HG03469 (cell line): ENCODE results near the gene PTX4.

ENCODE experiments used
- ATAC-seq: cut with Tn5 transposase; IDR thresholded peaks from one replicate; pipeline ENCODE4 v1.9.1; 2021; ENCODE audit warnings: mild to moderate bottlenecking, moderate library complexity, moderate number of reproducible peaks; ENCODE audit not compliant: unreplicated experiment

Gene PTX4

GRCh38 chr16:1488619-1489018 lies at the start of gene PTX4:
Gene PTX4, minus strand, starts transcription at chr16:1488944. Its CDS starts 35 bp downstream, at chr16:1488909.
- no peak for ATAC-seq

DNA sequence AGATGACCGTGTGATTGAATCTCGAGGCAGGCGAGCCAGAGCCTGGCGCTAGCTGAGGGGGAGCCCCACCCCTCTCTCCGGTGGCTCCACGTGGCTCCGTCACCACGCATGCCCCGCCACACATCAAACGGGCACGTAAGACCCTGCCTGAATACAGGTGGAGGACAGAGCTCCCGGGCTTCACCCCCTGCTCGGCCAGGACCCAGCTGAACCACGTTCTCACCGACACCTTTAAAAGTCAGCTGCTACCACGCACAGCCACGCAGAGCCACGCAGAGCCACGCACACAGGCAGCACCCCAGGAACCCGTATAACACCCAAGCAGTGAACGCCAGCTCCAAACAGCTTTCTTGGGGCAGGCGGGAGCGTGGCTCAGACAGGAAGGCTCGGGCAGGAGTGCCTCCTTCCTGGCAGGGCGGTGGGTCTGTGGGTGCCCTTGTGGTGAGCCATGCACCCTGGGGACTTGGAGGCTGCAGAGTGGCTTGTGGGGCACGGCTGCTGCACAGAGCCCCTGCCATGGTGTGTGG lies 49.1 kb upstream of the PTX4 start:
- ATAC-seq = no peak

DNA sequence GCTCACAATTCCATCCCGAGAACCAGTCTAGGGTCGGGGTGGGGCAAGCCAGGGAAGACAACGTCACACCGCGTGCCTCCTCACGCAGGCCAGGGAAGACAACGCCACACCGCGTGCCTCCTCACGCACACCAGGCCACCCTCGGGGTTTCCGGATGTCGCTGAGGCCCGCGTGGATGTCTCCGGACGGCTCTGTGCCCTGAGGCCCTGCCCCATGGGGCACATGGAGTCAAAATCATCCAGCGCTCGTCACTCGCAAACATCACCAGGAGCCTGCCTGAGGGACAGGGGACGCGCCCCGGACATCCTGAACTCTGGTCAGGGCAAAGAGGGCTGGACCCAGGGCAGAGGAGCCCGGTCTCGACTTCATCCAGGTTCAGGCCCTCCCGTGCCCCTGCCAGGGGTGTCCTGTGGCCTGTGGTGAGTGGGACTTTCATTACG lies 48.4 kb upstream of the PTX4 start:
- ATAC-seq = no peak

DNA sequence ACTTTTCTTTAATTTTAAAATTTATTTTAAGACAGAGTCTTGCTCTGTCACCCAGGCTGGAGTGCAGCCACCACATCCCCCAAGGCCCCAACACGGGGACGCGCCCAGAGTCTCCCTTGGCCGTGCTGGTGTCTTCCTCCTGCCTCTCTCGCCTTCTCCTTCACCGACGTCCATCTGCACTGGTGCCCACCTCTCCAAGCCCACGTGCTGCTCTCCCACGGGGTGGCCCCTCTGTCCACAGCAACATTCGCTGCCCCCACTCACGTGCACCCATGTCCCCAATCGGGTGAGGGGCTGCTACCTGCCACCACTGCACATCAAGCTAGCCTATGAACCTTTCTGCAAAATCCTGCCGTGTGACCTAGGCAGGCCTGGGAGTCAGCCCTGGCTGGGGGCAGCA lies 47.9 kb upstream of the PTX4 start:
- ATAC-seq = no peak

GRCh38 chr16:1535391-1536291 lies 46.9 kb upstream of the PTX4 start:
- ATAC-seq = no peak

- no peak for ATAC-seq
These were observed 45.6 kb upstream of the PTX4 start for GRCh38 chr16:1534021-1535020.

- ATAC-seq = no peak
These were observed 44.8 kb upstream of the PTX4 start, which contains the start of gene TMEM204 for GRCh38 chr16:1533443-1533951. Gene TMEM204, plus strand, starts transcription at chr16:1533666. Its CDS starts 610 bp downstream, at chr16:1534276.

DNA sequence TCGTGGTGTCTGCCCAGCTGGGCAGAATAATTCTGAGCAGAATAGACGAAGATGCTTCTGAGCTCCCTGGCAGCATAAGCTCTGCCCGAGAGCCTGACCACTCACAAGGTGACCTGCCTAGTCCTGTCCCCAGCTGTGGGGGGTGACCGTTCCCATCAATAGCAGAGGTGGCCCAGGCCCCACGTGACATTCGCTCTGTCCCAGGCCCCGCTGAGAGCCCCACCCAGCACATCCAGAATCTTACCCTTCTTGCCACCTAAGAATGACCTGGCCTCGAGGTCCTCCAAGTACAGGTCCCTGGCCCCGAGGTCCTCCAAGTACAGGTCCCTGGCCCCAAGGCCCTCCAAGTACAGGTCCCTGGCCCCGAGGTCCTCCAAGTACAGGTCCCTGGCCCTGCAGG lies 44.0 kb upstream of the PTX4 start:
- ATAC-seq = no peak

DNA sequence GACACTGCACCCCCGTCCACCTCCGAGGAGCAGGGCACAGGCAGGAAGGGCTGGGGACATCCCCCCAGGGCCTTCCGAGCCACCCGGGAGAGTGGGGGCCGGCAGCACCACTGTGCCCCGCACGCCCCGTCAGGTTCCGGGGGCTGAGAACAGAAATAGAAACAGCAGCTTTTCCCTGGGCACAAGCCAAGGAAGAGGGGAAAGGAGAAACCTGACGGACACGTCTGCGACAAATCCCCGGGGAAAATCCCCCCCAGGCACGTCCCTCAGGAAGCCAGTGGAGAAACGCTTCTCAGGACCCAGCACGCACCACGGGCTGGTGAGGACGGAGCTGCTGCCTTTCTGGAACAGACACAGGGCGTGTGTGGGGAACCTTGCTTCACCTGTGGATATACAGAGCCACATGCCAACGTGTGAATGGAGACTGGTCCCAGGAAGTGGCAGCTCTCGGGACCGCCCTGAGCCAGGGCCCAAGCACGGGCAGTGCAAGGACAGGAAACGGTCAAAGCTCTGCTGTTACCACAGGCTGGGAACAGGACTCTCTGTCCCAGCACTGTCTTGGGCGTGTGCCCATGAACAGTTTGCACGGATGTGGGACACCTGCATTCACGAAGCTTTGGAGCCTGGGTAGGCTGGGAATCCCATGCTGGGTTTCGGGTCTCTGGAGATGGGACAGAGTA lies 43.5 kb upstream of the PTX4 start:
- ATAC-seq = no peak

DNA sequence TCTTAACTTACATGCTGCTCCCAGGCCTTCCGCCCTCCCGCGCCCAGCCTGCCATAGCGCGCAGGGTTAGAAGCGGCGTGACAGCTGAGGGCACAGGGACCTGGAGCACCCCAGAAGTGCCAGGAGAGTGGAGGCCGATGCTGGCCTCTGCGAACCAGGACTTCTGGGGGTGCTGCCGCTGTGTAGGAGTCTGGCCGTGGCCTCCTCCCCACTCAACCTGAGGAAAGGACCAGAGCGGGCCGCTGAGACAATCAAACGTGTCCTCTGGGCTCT lies 42.8 kb upstream of the PTX4 start:
- ATAC-seq = no peak

DNA sequence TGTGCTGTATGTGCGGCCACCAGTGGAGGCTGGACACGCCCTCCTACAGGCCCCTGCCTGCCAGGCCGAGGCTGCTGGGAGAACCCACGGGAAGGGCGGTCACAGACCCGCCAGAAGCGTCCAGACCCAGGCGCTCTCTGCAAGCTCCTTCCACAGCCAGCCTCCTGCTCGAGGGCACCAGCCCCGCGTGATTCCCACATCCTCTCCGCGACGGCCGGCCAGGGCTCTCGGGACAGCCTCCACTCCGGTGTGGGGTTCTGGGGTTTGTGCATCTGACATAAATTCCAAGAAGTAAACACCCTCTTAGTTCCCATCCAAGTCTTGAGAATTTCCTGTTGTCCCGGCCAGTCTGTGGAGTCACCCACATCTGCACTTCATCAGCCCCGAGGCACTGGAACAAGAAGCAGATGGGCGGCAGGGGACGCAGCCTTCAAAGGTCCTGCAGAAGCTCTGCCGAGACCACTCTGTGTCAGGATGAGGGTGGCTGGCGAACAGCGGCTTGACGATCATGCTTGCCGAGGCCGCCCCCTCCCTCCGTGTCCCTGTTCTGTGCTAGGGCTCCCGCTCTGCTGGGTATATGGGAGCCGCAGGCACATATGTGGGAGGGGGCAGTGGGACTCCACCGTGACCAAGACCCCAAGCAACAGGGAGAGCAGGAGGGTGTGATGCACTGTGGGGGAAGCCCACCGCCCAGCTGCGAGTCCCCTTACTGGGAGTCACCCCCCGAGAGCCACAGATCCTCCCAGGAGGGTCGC lies 42.3 kb upstream of the PTX4 start:
- ATAC-seq = no peak

DNA sequence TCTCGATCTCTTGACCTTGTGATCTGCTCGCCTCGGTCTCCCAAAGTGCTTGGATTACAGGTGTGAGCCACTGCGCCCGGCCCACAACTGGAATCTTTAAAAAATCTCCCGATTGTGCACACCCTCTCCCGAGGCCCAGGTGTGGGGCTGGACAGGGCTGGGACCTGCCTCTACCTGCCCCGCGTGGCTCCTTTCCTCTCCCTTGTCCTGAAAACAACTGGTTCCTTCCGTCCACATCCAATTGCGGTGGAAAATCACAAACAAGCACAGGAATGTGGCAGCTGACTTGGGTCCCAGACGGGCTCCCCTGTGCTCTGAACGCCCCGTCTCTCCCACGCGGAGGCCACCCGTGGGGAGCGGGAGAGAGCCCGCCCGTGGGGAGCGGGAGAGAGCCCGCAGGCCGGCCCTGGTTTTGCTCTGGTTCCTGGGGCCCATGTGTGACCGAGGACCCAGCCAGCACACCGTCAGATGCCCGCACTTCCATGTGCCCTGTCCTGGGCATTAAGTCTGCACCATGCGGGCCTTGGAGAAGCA lies 41.7 kb upstream of the PTX4 start:
- ATAC-seq = no peak

- ATAC-seq = no peak
These were observed 40.3 kb upstream of the PTX4 start for GRCh38 chr16:1528921-1529537.

DNA sequence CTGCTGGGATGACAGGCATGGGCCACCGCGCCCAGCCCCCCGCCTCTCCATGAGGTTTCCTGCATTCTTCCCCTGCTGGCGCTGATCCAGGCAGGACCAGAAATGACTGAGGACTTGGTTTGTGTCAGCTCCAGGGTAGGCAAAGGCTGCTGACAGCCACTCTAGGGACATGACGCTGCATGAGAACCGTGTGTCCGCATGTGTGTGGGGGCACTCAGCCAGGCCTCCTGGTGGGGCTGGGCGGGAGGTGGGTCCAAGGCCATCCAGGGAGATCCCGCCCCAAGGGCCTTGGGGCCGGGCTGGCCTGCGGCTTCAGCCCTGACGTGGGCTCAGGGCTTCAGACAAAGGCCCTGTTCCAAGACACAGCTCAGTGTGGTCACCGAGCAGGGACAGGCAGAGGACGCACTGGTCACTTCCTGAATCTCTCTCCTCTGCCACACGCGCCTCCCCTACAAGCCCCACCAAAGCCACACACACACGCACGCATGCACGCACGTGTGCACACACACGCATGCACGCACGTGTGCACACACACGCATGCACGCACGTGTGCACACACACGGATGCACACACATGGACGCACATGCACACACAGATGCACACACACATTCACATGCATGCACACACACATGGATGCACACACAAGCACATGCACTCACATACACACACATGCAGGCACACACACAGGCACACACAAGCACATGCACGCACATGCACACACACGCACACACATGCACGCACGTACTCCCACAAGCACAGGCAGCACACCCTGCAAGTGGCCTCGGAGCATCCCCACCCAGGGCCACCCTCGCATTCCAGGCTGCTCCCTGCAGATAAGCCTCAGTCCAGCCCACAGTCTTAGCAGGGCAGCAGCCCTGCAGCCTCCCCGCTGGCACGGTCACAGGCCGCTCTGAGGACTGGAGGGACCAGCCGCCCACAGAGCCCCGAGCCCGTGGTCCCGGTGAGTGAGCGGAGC lies 39.4 kb upstream of the PTX4 start:
- no peak for ATAC-seq

- no peak for ATAC-seq
These were observed 38.1 kb upstream of the PTX4 start for GRCh38 chr16:1526608-1527555.

DNA sequence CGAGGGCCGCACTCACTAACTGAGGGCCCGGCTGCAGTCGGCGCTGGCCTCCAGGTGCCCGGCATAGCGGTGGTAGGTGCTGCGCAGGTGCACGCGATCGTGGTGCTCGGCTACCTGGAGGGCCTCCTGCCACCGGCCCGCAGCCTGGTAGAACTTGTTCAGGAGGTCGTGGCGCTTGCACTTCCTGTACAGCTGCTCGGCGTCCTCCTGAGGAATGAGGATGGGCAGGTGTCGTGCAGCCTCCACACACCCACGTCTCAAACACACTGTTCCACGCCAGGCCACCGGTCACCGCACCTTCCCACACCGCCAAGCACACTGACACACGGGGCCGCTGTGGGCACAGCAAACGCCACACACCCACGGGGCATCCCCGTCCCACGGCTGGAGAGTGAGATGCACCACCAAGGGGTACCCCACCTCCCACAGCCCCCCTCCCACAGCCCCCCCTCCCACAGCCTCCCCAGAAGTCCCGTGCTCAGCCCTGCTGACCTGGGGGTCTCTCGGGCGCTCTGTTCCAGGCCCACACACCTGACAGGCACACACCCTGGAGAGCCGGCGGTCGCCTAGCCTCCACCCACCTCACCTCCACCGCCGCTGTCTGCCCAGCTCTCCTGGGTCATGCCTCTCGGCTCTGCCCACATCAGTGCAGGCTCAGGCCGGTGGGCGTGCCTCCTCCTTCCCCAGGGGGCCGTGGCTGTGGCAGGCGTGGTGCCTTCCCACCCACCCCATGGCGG lies 37.3 kb upstream of the PTX4 start:
- ATAC-seq = no peak
